VCaP (cell line): Measurements from ENCODE around the gene MAU2.

ENCODE experiments used
- H3K27ac ChIP-seq: fragments of 450-650 bp; 2 replicates; pipeline ENCODE4 v1.5.1; 2017
- CTCF ChIP-seq: fragments of 450-650 bp; conservative IDR thresholded peaks from 2 replicates; pipeline ENCODE4 v1.5.1; 2017; ENCODE audit warnings: mild to moderate bottlenecking, moderate library complexity

Gene MAU2

GRCh38 chr19:19329126-19329525 is 8.5 kb downstream of the MAU2 start:
- TF ChIP-seq CTCF, result no peak
- H3K27ac ChIP-seq, result no peak overlapping the region

GRCh38 chr19:19334063-19334988 is 13.7 kb downstream of the MAU2 start:
- H3K27ac ChIP-seq, result no peak overlapping the region
- no peak for TF ChIP-seq CTCF

GRCh38 chr19:19334989-19335344 is 14.3 kb downstream of the MAU2 start:
- TF ChIP-seq CTCF, result no peak
- no peak overlapping the region for H3K27ac ChIP-seq

GRCh38 chr19:19335408-19336158 is 15.0 kb downstream of the MAU2 start:
- no peak for TF ChIP-seq CTCF
- no peak overlapping the region for H3K27ac ChIP-seq

- no peak overlapping the region for H3K27ac ChIP-seq
- TF ChIP-seq CTCF, result no peak
These were observed 16.0 kb downstream of the MAU2 start for GRCh38 chr19:19336597-19336996.

- H3K27ac ChIP-seq, result no peak overlapping the region
- no peak for TF ChIP-seq CTCF
These were observed 16.5 kb downstream of the MAU2 start for GRCh38 chr19:19337120-19337519.

- H3K27ac ChIP-seq, result no peak overlapping the region
- TF ChIP-seq CTCF, result no peak
These were observed 17.5 kb downstream of the MAU2 start for GRCh38 chr19:19338082-19338481.
